Astrocyte (in vitro differentiated cells and primary cell): Measurements from ENCODE around the gene TRABD2A. TPM values are rescaled to one million over a fixed set of nuclear protein-coding genes. Genes with fewer than 3 reads are reported as not detected.
A peak's percentile ranks its signal among the peaks of the same experiment; 100 is the strongest.

Source experiments
- DNase-seq: peaks from one replicate; pipeline ENCODE4 v3.0.0-alpha.2; 2010; ENCODE audit warnings: low read depth
- FAIRE-seq: peaks from 2 replicates; lab custom pipeline; 2011; peaks lifted over from hg19 to GRCh38; lab: Jason Lieb, UNC
- H2AFZ ChIP-seq: 2 replicates; pipeline ENCODE4 v1.6.0; 2012; ENCODE audit warnings: low read depth, low read length, inconsistent platforms
- H3K27ac ChIP-seq: 2 replicates; pipeline ENCODE4 v1.5.1; 2011; ENCODE audit warnings: low read depth, low read length, inconsistent platforms
- H3K27me3 ChIP-seq: 2 replicates; pipeline ENCODE4 v1.6.0; 2011; ENCODE audit warnings: low read length, inconsistent platforms; ENCODE audit not compliant: insufficient read depth
- H3K36me3 ChIP-seq: 2 replicates; pipeline ENCODE4 v1.5.1; 2011; ENCODE audit warnings: low read length, inconsistent platforms; ENCODE audit not compliant: insufficient read depth
- H3K4me1 ChIP-seq: 2 replicates; pipeline ENCODE4 v1.5.1; 2011; ENCODE audit warnings: low read length, inconsistent platforms; ENCODE audit not compliant: insufficient read depth
- H3K4me2 ChIP-seq: 2 replicates; pipeline ENCODE4 v1.6.0; 2012; ENCODE audit warnings: low read length, inconsistent platforms
- H3K4me3 ChIP-seq: 2 replicates; pipeline ENCODE4 v1.5.1; 2011; ENCODE audit warnings: low read depth, mild to moderate bottlenecking, low read length, inconsistent platforms; ENCODE audit not compliant: insufficient read depth
- H3K79me2 ChIP-seq: 2 replicates; pipeline ENCODE4 v1.6.0; 2012; ENCODE audit warnings: mild to moderate bottlenecking, low read length, inconsistent platforms; ENCODE audit not compliant: insufficient read depth
- H3K9ac ChIP-seq: 2 replicates; pipeline ENCODE4 v1.6.0; 2012; ENCODE audit warnings: mild to moderate bottlenecking, low read length, inconsistent platforms
- H3K9me3 ChIP-seq: 2 replicates; pipeline ENCODE4 v1.5.1; 2012; ENCODE audit warnings: low read depth, mild to moderate bottlenecking, low read length, inconsistent platforms; ENCODE audit not compliant: insufficient read depth
- H4K20me1 ChIP-seq: 2 replicates; pipeline ENCODE4 v1.6.0; 2012; ENCODE audit warnings: low read length, inconsistent platforms; ENCODE audit not compliant: insufficient read depth
- H3K27ac Mint-ChIP-seq: one replicate; pipeline ENCODE4 v1.8.0; 2021; ENCODE audit warnings: mild to moderate bottlenecking, mixed read lengths; ENCODE audit not compliant: unreplicated experiment
- H3K27me3 Mint-ChIP-seq: one replicate; pipeline ENCODE4 v1.8.0; 2021; ENCODE audit warnings: low read depth, mixed read lengths; ENCODE audit not compliant: unreplicated experiment
- H3K36me3 Mint-ChIP-seq: one replicate; pipeline ENCODE4 v1.8.0; 2021; ENCODE audit warnings: low read depth, mixed read lengths; ENCODE audit not compliant: unreplicated experiment
- H3K4me1 Mint-ChIP-seq: one replicate; pipeline ENCODE4 v1.8.0; 2021; ENCODE audit warnings: low read depth, mixed read lengths; ENCODE audit not compliant: unreplicated experiment
- H3K4me3 Mint-ChIP-seq: one replicate; pipeline ENCODE4 v1.8.0; 2021; ENCODE audit warnings: mild to moderate bottlenecking, moderate library complexity, mixed read lengths; ENCODE audit not compliant: unreplicated experiment
- H3K9me3 Mint-ChIP-seq: one replicate; pipeline ENCODE4 v1.8.0; 2021; ENCODE audit warnings: mild to moderate bottlenecking, mixed read lengths; ENCODE audit not compliant: unreplicated experiment
- EZH2 ChIP-seq: IDR thresholded peaks from 2 replicates; pipeline ENCODE4 v1.6.1; 2012; ENCODE audit warnings: mild to moderate bottlenecking, low read length, inconsistent platforms; ENCODE audit not compliant: insufficient read depth
- total RNA-seq: library from RNA; stranded (reverse); gene quantifications from 2 replicates; pipeline ENCODE4 v1.2.1, GENCODE V29; 2021
- TF ChIP-seq, protein P1 (sequence below): IDR thresholded peaks from 2 replicates; pipeline ENCODE4 v1.5.1; 2011; ENCODE audit warnings: low read depth, mild to moderate bottlenecking, inconsistent platforms, low read length, moderate library complexity; ENCODE audit not compliant: insufficient read depth

TRABD2A gene
- total RNA-seq, 1 donor from 2014 or later = 2.6 TPM

DNA sequence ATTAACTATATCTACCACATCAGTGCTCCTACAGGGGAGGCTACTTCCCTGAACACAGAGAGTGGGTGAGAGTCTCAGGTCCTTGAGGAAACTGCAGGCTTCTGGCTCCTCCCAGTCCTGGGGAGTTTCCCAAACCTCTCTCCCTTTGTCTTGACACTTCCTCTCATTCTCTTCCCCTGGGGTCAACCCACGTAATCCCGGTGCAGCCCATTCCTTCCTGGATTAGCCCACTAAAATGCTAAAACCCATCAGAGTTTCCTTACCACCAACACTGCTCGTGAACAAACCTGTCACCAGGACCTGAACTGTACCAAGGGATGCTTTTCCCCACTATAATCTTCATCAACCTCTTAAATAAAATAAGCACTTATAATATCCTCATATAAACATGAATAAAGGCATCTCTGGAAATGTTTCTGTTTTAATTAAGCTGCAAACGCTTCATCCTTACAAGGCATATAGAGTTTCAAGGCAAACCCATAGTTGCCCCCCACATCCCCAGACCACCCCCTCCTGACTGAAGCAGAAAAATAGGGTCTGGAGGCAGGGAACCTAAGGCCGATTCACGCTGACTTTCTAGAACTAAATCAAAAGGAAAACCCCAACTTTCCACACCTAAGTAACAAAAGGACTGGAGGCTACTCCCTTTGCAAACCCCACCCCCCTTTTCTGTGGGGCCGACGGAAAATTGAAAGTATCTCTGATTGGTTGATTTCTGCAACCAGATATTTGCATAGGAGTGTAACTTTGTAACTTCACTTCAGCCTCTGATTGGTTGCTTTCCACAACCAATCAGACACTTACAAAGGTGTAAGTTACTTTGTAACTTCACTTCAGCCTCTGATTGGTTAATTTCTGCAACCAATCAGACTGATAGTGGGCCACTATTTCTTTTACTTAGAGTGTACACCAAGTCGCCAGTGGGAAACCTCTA is 43.6 kb upstream of the TRABD2A start:
- FAIRE-seq (no peak), DNase-seq (peak; percentile 57)
- no peaks in the 10 kb centered on the region for H3K27me3 ChIP-seq
- H4K20me1 ChIP-seq = no peaks in the 10 kb centered on the region
- Mint-ChIP-seq H3K9me3 (peaks cover 2% of the 10 kb centered on the region), H3K4me3 (no peak overlapping the region), H3K36me3 (no peaks in the 10 kb centered on the region), H3K27me3 (no peaks in the 10 kb centered on the region), H3K27ac (peak overlapping the region; percentile 66), H3K4me1 (peaks cover 20% of the 10 kb centered on the region)
- H3K4me2 ChIP-seq = no peak overlapping the region
- TF ChIP-seq EZH2 = no peak
- TF ChIP-seq, protein P1, sequence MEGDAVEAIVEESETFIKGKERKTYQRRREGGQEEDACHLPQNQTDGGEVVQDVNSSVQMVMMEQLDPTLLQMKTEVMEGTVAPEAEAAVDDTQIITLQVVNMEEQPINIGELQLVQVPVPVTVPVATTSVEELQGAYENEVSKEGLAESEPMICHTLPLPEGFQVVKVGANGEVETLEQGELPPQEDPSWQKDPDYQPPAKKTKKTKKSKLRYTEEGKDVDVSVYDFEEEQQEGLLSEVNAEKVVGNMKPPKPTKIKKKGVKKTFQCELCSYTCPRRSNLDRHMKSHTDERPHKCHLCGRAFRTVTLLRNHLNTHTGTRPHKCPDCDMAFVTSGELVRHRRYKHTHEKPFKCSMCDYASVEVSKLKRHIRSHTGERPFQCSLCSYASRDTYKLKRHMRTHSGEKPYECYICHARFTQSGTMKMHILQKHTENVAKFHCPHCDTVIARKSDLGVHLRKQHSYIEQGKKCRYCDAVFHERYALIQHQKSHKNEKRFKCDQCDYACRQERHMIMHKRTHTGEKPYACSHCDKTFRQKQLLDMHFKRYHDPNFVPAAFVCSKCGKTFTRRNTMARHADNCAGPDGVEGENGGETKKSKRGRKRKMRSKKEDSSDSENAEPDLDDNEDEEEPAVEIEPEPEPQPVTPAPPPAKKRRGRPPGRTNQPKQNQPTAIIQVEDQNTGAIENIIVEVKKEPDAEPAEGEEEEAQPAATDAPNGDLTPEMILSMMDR = no peak
- H3K27ac ChIP-seq = no peak overlapping the region
- no peaks in the 10 kb centered on the region for H3K36me3 ChIP-seq
- H3K4me1 ChIP-seq = peaks cover 20% of the 10 kb centered on the region
- no peak overlapping the region for H3K4me3 ChIP-seq
- H2AFZ ChIP-seq = peak overlapping the region; percentile 54
- no peak overlapping the region for H3K9ac ChIP-seq
- no peaks in the 10 kb centered on the region for H3K9me3 ChIP-seq
- H3K79me2 ChIP-seq = no peaks in the 10 kb centered on the region

DNA sequence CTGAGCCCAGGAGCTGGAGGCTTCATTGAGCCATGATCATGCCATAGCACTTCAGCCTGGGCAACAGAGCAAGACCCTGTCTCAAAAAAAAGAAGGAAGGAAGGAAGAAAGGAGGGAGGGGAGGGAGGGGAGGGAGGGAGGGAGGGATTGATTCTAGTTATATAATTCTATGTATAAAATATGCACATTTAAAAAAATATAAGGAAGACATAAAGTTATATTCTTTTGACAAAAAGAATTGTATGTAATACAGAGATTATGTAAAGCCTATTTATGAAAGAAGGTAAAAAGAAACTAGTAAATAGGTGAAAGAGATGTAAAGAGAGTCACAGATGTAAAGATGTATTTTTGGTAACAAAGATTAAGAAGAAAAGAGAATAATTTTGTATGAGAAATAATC is 42.1 kb upstream of the TRABD2A start:
- H3K36me3 Mint-ChIP-seq = no peaks in the 10 kb centered on the region
- Histone ChIP-seq H2AFZ (no peak overlapping the region), H3K4me2 (no peak overlapping the region), H3K79me2 (no peaks in the 10 kb centered on the region), H3K9me3 (no peaks in the 10 kb centered on the region), H3K27ac (no peak overlapping the region), H3K9ac (no peak overlapping the region), H3K27me3 (no peaks in the 10 kb centered on the region), H3K4me3 (no peak overlapping the region), H4K20me1 (no peaks in the 10 kb centered on the region), H3K36me3 (no peaks in the 10 kb centered on the region), H3K4me1 (peaks cover 22% of the 10 kb centered on the region)
- no peak overlapping the region for H3K4me3 Mint-ChIP-seq
- TF ChIP-seq, protein P1 = no peak
- no peak for TF ChIP-seq EZH2
- H3K27me3 Mint-ChIP-seq = no peaks in the 10 kb centered on the region
- FAIRE-seq (no peak), DNase-seq (no peak)
- peaks cover 2% of the 10 kb centered on the region for H3K9me3 Mint-ChIP-seq
- no peak overlapping the region for H3K27ac Mint-ChIP-seq
- peaks cover 23% of the 10 kb centered on the region for H3K4me1 Mint-ChIP-seq
